Osteocyte (in vitro differentiated cells): ENCODE measurements around the gene AP2A2. TPM values are rescaled to one million over a fixed set of nuclear protein-coding genes. Genes with fewer than 3 reads are reported as not detected.

Experiments used
- DNase-seq: peaks from one replicate; pipeline ENCODE4 v3.0.0; 2021; ENCODE audit warnings: mixed read lengths; ENCODE audit not compliant: unreplicated experiment; ENCODE audit errors: extremely low spot score
- H3K27ac Mint-ChIP-seq: one replicate; pipeline ENCODE4 v1.8.0; 2021; ENCODE audit warnings: mild to moderate bottlenecking, mixed read lengths; ENCODE audit not compliant: unreplicated experiment
- H3K27me3 Mint-ChIP-seq: one replicate; pipeline ENCODE4 v1.8.0; 2021; ENCODE audit warnings: mixed read lengths; ENCODE audit not compliant: unreplicated experiment
- H3K36me3 Mint-ChIP-seq: one replicate; pipeline ENCODE4 v1.8.0; 2021; ENCODE audit warnings: mixed read lengths; ENCODE audit not compliant: unreplicated experiment
- H3K4me1 Mint-ChIP-seq: one replicate; pipeline ENCODE4 v1.8.0; 2021; ENCODE audit warnings: mixed read lengths; ENCODE audit not compliant: unreplicated experiment
- H3K4me3 Mint-ChIP-seq: one replicate; pipeline ENCODE4 v1.8.0; 2021; ENCODE audit warnings: mild to moderate bottlenecking, moderate library complexity, mixed read lengths; ENCODE audit not compliant: unreplicated experiment
- H3K9me3 Mint-ChIP-seq: one replicate; pipeline ENCODE4 v1.8.0; 2021; ENCODE audit warnings: mixed read lengths; ENCODE audit not compliant: unreplicated experiment
- total RNA-seq: library from RNA; stranded (reverse); gene quantifications from 2 replicates; pipeline ENCODE4 v1.2.1, GENCODE V29; 2021
- TF ChIP-seq, protein P1 (sequence below): fragments of 200-600 bp; sonication (generic); IDR thresholded peaks from 2 replicates; pipeline ENCODE4 v1.5.0; 2021; ENCODE audit warnings: antibody characterized with exemption, mild to moderate bottlenecking, moderate library complexity

The AP2A2 gene
- total RNA-seq, 1 donor from 2014 or later = 102 TPM

DNA sequence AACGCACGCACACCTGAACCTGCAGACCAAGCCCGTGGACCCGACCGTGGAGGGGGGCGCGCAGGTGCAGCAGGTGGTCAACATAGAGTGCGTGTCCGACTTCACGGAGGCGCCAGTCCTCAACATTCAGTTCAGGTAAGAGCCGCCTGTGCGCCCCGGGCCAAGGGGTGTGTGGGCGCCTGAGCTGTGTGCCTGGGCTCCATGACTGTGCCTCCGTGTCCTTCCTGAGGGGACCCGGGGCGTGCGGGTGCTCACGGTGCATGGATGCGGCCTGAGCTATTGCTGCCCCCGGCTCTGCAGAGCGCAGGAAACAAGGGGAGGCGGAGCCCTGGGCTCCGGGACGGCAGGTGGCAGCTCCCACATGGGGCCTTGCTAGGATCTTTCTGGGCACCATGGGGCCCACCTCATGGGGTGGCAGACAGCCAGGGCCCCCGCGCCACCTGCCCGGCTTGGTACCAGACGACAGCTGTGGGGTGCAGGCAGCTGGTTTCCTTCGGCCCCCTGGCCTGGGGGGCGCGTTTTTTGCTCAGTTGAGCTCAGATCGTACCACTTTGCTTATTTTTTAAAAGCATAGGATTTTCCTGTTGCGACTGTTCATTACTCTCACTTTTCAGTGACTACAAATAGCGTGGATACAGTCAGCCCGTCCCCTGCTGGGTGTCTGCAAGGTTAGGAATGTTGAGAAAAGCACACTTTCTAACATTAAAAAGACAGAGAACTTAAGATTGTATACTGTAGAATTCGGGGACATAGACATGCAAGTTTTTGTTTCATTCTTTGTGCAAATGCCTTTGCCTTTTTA, 82.5 kb downstream of the AP2A2 start:
- Mint-ChIP-seq H3K27me3 (no peaks in the 10 kb centered on the region), H3K9me3 (no peaks in the 10 kb centered on the region), H3K27ac (no peak overlapping the region), H3K4me3 (no peak overlapping the region), H3K36me3 (peaks cover 40% of the 10 kb centered on the region), H3K4me1 (no peaks in the 10 kb centered on the region)
- DNase-seq = no peak
- TF ChIP-seq, protein P1, sequence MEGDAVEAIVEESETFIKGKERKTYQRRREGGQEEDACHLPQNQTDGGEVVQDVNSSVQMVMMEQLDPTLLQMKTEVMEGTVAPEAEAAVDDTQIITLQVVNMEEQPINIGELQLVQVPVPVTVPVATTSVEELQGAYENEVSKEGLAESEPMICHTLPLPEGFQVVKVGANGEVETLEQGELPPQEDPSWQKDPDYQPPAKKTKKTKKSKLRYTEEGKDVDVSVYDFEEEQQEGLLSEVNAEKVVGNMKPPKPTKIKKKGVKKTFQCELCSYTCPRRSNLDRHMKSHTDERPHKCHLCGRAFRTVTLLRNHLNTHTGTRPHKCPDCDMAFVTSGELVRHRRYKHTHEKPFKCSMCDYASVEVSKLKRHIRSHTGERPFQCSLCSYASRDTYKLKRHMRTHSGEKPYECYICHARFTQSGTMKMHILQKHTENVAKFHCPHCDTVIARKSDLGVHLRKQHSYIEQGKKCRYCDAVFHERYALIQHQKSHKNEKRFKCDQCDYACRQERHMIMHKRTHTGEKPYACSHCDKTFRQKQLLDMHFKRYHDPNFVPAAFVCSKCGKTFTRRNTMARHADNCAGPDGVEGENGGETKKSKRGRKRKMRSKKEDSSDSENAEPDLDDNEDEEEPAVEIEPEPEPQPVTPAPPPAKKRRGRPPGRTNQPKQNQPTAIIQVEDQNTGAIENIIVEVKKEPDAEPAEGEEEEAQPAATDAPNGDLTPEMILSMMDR = no peak

DNA sequence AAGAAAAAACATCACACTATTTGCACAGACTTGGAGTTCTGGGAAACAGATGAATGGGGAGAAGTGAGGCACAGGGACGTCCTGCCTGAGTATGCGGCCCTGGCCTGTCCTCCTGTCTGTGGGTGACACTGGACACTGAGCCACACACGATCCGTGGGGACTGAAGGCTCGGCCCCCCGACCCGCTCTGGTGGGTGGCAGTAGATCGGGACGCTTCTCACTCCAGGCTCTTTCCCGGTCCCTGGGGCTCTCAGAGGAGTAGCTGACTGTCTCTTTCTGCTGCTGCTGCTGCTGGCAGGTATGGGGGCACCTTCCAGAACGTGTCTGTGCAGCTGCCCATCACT, 83.1 kb downstream of the AP2A2 start:
- Mint-ChIP-seq H3K27me3 (no peaks in the 10 kb centered on the region), H3K4me1 (no peaks in the 10 kb centered on the region), H3K9me3 (no peaks in the 10 kb centered on the region), H3K4me3 (no peak overlapping the region), H3K36me3 (peaks cover 36% of the 10 kb centered on the region), H3K27ac (no peak overlapping the region)
- no peak for DNase-seq
- TF ChIP-seq, protein P1 = no peak

GRCh38 chr11:1009371-1009770, 83.7 kb downstream of the AP2A2 start:
- no peaks in the 10 kb centered on the region for H3K27me3 Mint-ChIP-seq
- no peaks in the 10 kb centered on the region for H3K4me1 Mint-ChIP-seq
- no peaks in the 10 kb centered on the region for H3K9me3 Mint-ChIP-seq
- peaks cover 36% of the 10 kb centered on the region for H3K36me3 Mint-ChIP-seq
- H3K4me3 Mint-ChIP-seq = no peak overlapping the region
- DNase-seq = no peak
- no peak overlapping the region for H3K27ac Mint-ChIP-seq
- TF ChIP-seq, protein P1 = no peak

DNA sequence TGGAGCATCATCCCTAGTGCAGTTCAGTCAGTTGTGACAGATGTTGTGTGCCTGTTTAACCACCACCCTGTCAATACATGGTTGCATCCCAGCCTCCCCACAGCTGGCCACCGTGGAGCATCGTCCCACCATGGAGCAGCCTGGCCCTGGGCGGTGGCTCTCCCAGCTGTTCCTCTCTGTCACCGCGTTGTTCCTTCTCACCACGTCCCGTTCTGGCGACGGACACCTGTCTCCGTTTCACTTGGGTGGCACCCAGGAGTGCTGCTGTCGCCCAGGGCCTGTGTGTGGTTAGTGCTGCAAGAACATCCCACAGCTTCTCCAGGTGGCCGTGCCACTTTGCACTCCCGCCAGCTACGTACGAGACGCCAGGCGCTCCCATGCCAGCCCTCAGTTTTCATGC, 84.3 kb downstream of the AP2A2 start:
- TF ChIP-seq, protein P1 = no peak
- H3K36me3 Mint-ChIP-seq = peaks cover 32% of the 10 kb centered on the region
- DNase-seq = no peak
- no peaks in the 10 kb centered on the region for H3K9me3 Mint-ChIP-seq
- no peaks in the 10 kb centered on the region for H3K27me3 Mint-ChIP-seq
- no peaks in the 10 kb centered on the region for H3K4me1 Mint-ChIP-seq
- no peak overlapping the region for H3K4me3 Mint-ChIP-seq
- H3K27ac Mint-ChIP-seq = no peak overlapping the region

- no peak for DNase-seq
- TF ChIP-seq, protein P1 = no peak
- Mint-ChIP-seq H3K36me3 (peaks cover 25% of the 10 kb centered on the region), H3K27me3 (no peaks in the 10 kb centered on the region), H3K9me3 (no peaks in the 10 kb centered on the region), H3K4me1 (no peaks in the 10 kb centered on the region), H3K27ac (no peak overlapping the region), H3K4me3 (no peak overlapping the region)
Observed at GRCh38 chr11:1010551-1011319, 85.1 kb downstream of the AP2A2 start.
